Ishikawa (cell line): ENCODE data around the gene OTULINL.

Experiments
- CEBPB ChIP-seq: IDR thresholded peaks from 2 replicates; pipeline ENCODE4 v1.6.1; 2012
- CREB1 ChIP-seq: IDR thresholded peaks from 2 replicates; pipeline ENCODE4 v1.6.1; 2012; ENCODE audit warnings: low read depth
- EGR1 ChIP-seq: IDR thresholded peaks from 2 replicates; pipeline ENCODE4 v1.6.1; 2012
- EP300 ChIP-seq: IDR thresholded peaks from 2 replicates; pipeline ENCODE4 v1.6.1; 2012; ENCODE audit warnings: borderline replicate concordance
- FOXM1 ChIP-seq: IDR thresholded peaks from 2 replicates; pipeline ENCODE4 v1.6.1; 2012; ENCODE audit warnings: low read depth, borderline replicate concordance
- MAX ChIP-seq: IDR thresholded peaks from 2 replicates; pipeline ENCODE4 v1.6.1; 2012
- NFIC ChIP-seq: IDR thresholded peaks from 2 replicates; pipeline ENCODE4 v1.6.1; 2012
- RAD21 ChIP-seq: IDR thresholded peaks from 2 replicates; pipeline ENCODE4 v1.6.1; 2012; ENCODE audit warnings: low read depth
- TAF1 ChIP-seq: IDR thresholded peaks from 2 replicates; pipeline ENCODE4 v1.6.1; 2012; ENCODE audit warnings: low read depth, mild to moderate bottlenecking
- TCF12 ChIP-seq: IDR thresholded peaks from 2 replicates; pipeline ENCODE4 v1.6.1; 2012; ENCODE audit warnings: low read depth
- TEAD4 ChIP-seq: IDR thresholded peaks from 2 replicates; pipeline ENCODE4 v1.6.1; 2012
- USF1 ChIP-seq: IDR thresholded peaks from 2 replicates; pipeline ENCODE4 v1.6.1; 2012
- YY1 ChIP-seq: IDR thresholded peaks from 2 replicates; pipeline ENCODE4 v1.6.1; 2012; ENCODE audit warnings: low read depth
- ZBTB7A ChIP-seq: IDR thresholded peaks from 2 replicates; pipeline ENCODE4 v1.6.1; 2012; ENCODE audit warnings: low read depth
- TF ChIP-seq, protein P1 (sequence below): IDR thresholded peaks from 2 replicates; pipeline ENCODE4 v1.6.1; 2012; ENCODE audit warnings: low read depth, mild to moderate bottlenecking

OTULINL gene

GRCh38 chr5:14659821-14660607 is 78.4 kb downstream of the OTULINL start:
- TF ChIP-seq MAX (no peak), EGR1 (no peak), CEBPB (no peak), CREB1 (no peak), USF1 (no peak), FOXM1 (no peak), ZBTB7A (no peak), RAD21 (no peak), EP300 (no peak)
- TF ChIP-seq, protein P1, sequence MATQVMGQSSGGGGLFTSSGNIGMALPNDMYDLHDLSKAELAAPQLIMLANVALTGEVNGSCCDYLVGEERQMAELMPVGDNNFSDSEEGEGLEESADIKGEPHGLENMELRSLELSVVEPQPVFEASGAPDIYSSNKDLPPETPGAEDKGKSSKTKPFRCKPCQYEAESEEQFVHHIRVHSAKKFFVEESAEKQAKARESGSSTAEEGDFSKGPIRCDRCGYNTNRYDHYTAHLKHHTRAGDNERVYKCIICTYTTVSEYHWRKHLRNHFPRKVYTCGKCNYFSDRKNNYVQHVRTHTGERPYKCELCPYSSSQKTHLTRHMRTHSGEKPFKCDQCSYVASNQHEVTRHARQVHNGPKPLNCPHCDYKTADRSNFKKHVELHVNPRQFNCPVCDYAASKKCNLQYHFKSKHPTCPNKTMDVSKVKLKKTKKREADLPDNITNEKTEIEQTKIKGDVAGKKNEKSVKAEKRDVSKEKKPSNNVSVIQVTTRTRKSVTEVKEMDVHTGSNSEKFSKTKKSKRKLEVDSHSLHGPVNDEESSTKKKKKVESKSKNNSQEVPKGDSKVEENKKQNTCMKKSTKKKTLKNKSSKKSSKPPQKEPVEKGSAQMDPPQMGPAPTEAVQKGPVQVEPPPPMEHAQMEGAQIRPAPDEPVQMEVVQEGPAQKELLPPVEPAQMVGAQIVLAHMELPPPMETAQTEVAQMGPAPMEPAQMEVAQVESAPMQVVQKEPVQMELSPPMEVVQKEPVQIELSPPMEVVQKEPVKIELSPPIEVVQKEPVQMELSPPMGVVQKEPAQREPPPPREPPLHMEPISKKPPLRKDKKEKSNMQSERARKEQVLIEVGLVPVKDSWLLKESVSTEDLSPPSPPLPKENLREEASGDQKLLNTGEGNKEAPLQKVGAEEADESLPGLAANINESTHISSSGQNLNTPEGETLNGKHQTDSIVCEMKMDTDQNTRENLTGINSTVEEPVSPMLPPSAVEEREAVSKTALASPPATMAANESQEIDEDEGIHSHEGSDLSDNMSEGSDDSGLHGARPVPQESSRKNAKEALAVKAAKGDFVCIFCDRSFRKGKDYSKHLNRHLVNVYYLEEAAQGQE: no peak

GRCh38 chr5:14660833-14661232 is 79.2 kb downstream of the OTULINL start:
- TF ChIP-seq NFIC (no peak), EP300 (no peak), TCF12 (no peak), TEAD4 (no peak), ZBTB7A (no peak), RAD21 (no peak), YY1 (no peak), FOXM1 (no peak), EGR1 (no peak), CREB1 (no peak), MAX (no peak), CEBPB (no peak), USF1 (no peak), TAF1 (no peak)
- TF ChIP-seq, protein P1: no peak
